GM23248 (cell line): ENCODE data around the gene PABPC4L.

ENCODE experiments used
- EZH2 ChIP-seq: fragments of 200-600 bp; sonication (generic); IDR thresholded peaks from 2 replicates; pipeline ENCODE4 v1.6.1; 2018; ENCODE audit warnings: antibody characterized with exemption, mild to moderate bottlenecking; ENCODE audit not compliant: insufficient read depth, poor library complexity, severe bottlenecking
- EZH2phosphoT487 ChIP-seq: fragments of 200-600 bp; sonication (generic); IDR thresholded peaks from 2 replicates; pipeline ENCODE4 v1.6.1; 2018; ENCODE audit warnings: antibody characterized with exemption, moderate library complexity, mild to moderate bottlenecking, low read depth; ENCODE audit not compliant: insufficient read depth

- TF ChIP-seq EZH2 (no peak), EZH2phosphoT487 (no peak)
Measured at GRCh38 chr4:134174271-134174670, 27.3 kb downstream of the PABPC4L start.
